ENCODE measurements around the gene C1QTNF6.

- TF ChIP-seq BHLHE40 (IDR thresholded peaks at IDR 0.05; ENCODE audit: low read depth, low read length) (no peak), CTCF (conservative IDR thresholded peaks at IDR 0.05; ENCODE audit: low read depth, low read length) (no peak), POLR2A (IDR thresholded peaks at IDR 0.05; ENCODE audit: low read depth, low read length) (no peak)
Measured at GRCh38 chr22:37187552-37187890, 526 bp downstream of the C1QTNF6 start.
